Fibroblast of upper back skin (primary cell): Measurements from ENCODE around the gene ADGRL3.
"Not testable (repeated sequence)": the region's sequence is repeated elsewhere in the genome, so short reads cannot be mapped to it uniquely, and the experiment has no call there.

Source experiments
- DNase-seq: peaks from one replicate; pipeline ENCODE4 v3.0.0-alpha.2; 2013

ADGRL3 gene

GRCh38 chr4:61207156-61207555 lies 7.0 kb downstream of the ADGRL3 start:
- DNase-seq: not testable (repeated sequence)

GRCh38 chr4:61210186-61210939 lies 10.2 kb downstream of the ADGRL3 start:
- DNase-seq: no peak

GRCh38 chr4:61211781-61212180 lies 11.7 kb downstream of the ADGRL3 start:
- DNase-seq: no peak

GRCh38 chr4:61212788-61213187 lies 12.7 kb downstream of the ADGRL3 start:
- no peak for DNase-seq

GRCh38 chr4:61214680-61215079 lies 14.6 kb downstream of the ADGRL3 start:
- no peak for DNase-seq

GRCh38 chr4:61217222-61217621 lies 17.1 kb downstream of the ADGRL3 start:
- DNase-seq: no peak

GRCh38 chr4:61220556-61220955 lies 20.4 kb downstream of the ADGRL3 start:
- DNase-seq: no peak

GRCh38 chr4:61223385-61223784 lies 23.3 kb downstream of the ADGRL3 start:
- no peak for DNase-seq

- DNase-seq: no peak
Measured at GRCh38 chr4:61224573-61224972, 24.4 kb downstream of the ADGRL3 start.

GRCh38 chr4:61225656-61226055 lies 25.5 kb downstream of the ADGRL3 start:
- no peak for DNase-seq

- no peak for DNase-seq
Measured at GRCh38 chr4:61231421-61231820, 31.3 kb downstream of the ADGRL3 start.

- no peak for DNase-seq
Measured at GRCh38 chr4:61239250-61239649, 39.1 kb downstream of the ADGRL3 start.

GRCh38 chr4:61243962-61244361 lies 43.8 kb downstream of the ADGRL3 start:
- no peak for DNase-seq

GRCh38 chr4:61245069-61245714 lies 45.1 kb downstream of the ADGRL3 start:
- DNase-seq: no peak

GRCh38 chr4:61246034-61246433 lies 45.9 kb downstream of the ADGRL3 start:
- DNase-seq: no peak

GRCh38 chr4:61248705-61249104 lies 48.6 kb downstream of the ADGRL3 start:
- DNase-seq: no peak

GRCh38 chr4:61251129-61251528 lies 51.0 kb downstream of the ADGRL3 start:
- DNase-seq: no peak

- no peak for DNase-seq
Measured at GRCh38 chr4:61254406-61254805, 54.3 kb downstream of the ADGRL3 start.

GRCh38 chr4:61273233-61273632 lies 73.1 kb downstream of the ADGRL3 start:
- peak; percentile 8 for DNase-seq

GRCh38 chr4:61274286-61274685 lies 74.2 kb downstream of the ADGRL3 start:
- no peak for DNase-seq

GRCh38 chr4:61275241-61275640 lies 75.1 kb downstream of the ADGRL3 start:
- DNase-seq: no peak

GRCh38 chr4:61276029-61276428 lies 75.9 kb downstream of the ADGRL3 start:
- no peak for DNase-seq

- peak; percentile 8 for DNase-seq
Measured at GRCh38 chr4:61277785-61278760, 77.9 kb downstream of the ADGRL3 start.
